Stomach (tissue), 4 donors: ENCODE measurements around the gene NUB1.

Experiments used
- POLR2A ChIP-seq, 4 donors: fragments of 450-650 bp; IDR thresholded peaks; one replicate each; pipeline ENCODE4 v1.6.1; 2016; ENCODE audit warnings: antibody characterized with exemption in 4 of 4, control low read depth in 2 of 4, mild to moderate bottlenecking in 1 of 4, moderate library complexity in 1 of 4
- POLR2AphosphoS5 ChIP-seq, 3 donors: sonication (generic); formaldehyde crosslinking; IDR thresholded peaks; one replicate each; pipeline ENCODE4 v1.6.1; 2016; ENCODE audit warnings: antibody characterized with exemption in 3 of 3
- TF ChIP-seq, protein P1 (sequence below), 7 experiments: fragments of 450-650 bp in 4 of 7; fragments of 200-600 bp in 3 of 7; sonication (generic) in 3 of 7; IDR thresholded peaks; one replicate each; pipeline ENCODE4 v1.5.1; 2016 to 2019; ENCODE audit warnings: antibody characterized with exemption in 7 of 7, control low read depth in 2 of 7, mild to moderate bottlenecking in 1 of 7

DNA sequence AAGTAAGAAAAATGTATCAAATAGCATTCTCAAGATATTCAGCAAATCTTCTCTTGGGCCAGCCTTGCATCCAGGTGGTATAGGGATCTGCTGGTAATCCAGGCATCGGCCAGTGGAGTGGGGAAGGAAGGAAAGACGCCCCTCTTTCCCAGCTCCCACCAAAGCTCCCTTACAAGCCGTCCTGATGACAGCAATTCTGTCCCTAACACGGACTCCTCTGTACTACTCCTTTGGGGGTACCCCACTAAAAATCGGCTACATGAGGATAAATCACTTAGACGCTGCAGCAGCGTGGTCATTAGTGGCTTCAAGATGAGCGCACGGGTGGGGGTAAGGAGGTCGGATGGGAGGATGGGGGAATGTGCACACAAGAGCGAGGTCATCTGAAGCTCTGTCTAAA is 24.7 kb upstream of the NUB1 start:
- no peak for TF ChIP-seq POLR2A (IDR thresholded peaks at IDR 0.05)
- TF ChIP-seq, protein P1, sequence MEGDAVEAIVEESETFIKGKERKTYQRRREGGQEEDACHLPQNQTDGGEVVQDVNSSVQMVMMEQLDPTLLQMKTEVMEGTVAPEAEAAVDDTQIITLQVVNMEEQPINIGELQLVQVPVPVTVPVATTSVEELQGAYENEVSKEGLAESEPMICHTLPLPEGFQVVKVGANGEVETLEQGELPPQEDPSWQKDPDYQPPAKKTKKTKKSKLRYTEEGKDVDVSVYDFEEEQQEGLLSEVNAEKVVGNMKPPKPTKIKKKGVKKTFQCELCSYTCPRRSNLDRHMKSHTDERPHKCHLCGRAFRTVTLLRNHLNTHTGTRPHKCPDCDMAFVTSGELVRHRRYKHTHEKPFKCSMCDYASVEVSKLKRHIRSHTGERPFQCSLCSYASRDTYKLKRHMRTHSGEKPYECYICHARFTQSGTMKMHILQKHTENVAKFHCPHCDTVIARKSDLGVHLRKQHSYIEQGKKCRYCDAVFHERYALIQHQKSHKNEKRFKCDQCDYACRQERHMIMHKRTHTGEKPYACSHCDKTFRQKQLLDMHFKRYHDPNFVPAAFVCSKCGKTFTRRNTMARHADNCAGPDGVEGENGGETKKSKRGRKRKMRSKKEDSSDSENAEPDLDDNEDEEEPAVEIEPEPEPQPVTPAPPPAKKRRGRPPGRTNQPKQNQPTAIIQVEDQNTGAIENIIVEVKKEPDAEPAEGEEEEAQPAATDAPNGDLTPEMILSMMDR (IDR thresholded peaks at IDR 0.05), result no peak
- TF ChIP-seq POLR2AphosphoS5 (IDR thresholded peaks at IDR 0.05), result no peak
